ENCODE results near the gene CTR9. TPM values are rescaled to one million over a fixed set of nuclear protein-coding genes. Genes with fewer than 3 reads are reported as not detected.

Gene CTR9
- total and polyA plus RNA-seq, 8 donors, result 33.8 to 64.6 (median 58.4) TPM

- intact Hi-C loops (cut with DNase I), result no loop called here
- TF ChIP-seq, protein P1, sequence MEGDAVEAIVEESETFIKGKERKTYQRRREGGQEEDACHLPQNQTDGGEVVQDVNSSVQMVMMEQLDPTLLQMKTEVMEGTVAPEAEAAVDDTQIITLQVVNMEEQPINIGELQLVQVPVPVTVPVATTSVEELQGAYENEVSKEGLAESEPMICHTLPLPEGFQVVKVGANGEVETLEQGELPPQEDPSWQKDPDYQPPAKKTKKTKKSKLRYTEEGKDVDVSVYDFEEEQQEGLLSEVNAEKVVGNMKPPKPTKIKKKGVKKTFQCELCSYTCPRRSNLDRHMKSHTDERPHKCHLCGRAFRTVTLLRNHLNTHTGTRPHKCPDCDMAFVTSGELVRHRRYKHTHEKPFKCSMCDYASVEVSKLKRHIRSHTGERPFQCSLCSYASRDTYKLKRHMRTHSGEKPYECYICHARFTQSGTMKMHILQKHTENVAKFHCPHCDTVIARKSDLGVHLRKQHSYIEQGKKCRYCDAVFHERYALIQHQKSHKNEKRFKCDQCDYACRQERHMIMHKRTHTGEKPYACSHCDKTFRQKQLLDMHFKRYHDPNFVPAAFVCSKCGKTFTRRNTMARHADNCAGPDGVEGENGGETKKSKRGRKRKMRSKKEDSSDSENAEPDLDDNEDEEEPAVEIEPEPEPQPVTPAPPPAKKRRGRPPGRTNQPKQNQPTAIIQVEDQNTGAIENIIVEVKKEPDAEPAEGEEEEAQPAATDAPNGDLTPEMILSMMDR (IDR thresholded peaks at IDR 0.05), result no peak
- Histone ChIP-seq H3K4me1 (peaks cover 0 to 21% of the 10 kb centered on the region in 2 donors), H3K36me3 (no peaks in the 10 kb centered on the region), H3K27ac (no peak overlapping the region), H3K27me3 (no peaks in the 10 kb centered on the region), H3K4me3 (no peak overlapping the region), H3K9me3 (no peaks in the 10 kb centered on the region)
- ATAC-seq (no peak), DNase-seq (no peak)
Measured at GRCh38 chr11:10746871-10747270, 4.2 kb upstream of the CTR9 start.

DNA sequence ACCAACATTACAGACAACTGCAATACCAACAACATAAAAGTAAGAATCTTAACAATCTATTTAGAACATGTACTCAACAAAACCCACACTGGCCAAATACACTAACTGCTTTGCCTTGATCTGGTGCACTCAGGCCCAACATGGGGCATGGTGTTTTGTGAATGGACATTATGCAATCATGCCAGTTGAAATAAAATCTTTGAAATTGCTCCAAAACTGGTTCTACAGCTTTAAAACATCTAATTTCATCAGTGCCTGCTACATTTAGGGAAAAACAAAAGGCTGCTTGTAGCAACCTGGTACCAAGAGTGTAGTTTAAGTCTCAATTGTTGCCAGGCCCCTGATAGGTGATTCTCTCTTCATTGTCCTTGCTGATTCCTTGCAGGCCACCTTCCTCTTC lies 3.3 kb upstream of the CTR9 start:
- ATAC-seq, result no peak
- Histone ChIP-seq H3K36me3 (no peaks in the 10 kb centered on the region), H3K4me3 (no peak overlapping the region), H3K4me1 (peaks cover 0 to 29% of the 10 kb centered on the region in 2 donors), H3K9me3 (no peaks in the 10 kb centered on the region), H3K27me3 (no peaks in the 10 kb centered on the region), H3K27ac (no peak overlapping the region)
- TF ChIP-seq, protein P1 (IDR thresholded peaks at IDR 0.05), result no peak
- no peak for DNase-seq
- intact Hi-C loops (cut with DNase I), result no loop called here

DNA sequence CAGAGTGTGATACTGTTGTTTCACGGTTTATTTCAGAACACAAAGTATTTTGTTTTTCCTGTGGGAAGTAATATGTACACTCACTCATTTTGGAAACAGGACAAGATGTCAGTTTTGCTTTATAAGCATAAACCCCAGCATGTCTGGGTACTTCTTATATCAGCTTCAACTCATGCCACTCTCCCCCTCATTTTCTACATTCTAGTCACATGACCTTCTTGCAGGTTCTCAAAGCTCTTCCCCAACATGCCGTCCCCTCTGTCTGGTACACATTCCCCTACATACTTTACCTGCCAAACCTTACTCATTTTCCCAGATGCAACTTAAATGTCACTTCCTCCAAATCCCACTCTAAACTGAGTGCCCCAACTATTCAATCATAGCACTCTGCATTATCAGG lies 1.6 kb upstream of the CTR9 start:
- ATAC-seq (no peak), DNase-seq (no peak)
- Histone ChIP-seq H3K9me3 (no peaks in the 10 kb centered on the region), H3K27ac (no peak overlapping the region), H3K27me3 (no peaks in the 10 kb centered on the region), H3K4me1 (peaks cover 0 to 18% of the 10 kb centered on the region in 2 donors), H3K4me3 (no peak overlapping the region), H3K36me3 (peaks cover 0 to 10% of the 10 kb centered on the region in 2 donors)
- intact Hi-C loops (cut with DNase I), result no loop called here
- TF ChIP-seq, protein P1 (IDR thresholded peaks at IDR 0.05), result no peak

DNA sequence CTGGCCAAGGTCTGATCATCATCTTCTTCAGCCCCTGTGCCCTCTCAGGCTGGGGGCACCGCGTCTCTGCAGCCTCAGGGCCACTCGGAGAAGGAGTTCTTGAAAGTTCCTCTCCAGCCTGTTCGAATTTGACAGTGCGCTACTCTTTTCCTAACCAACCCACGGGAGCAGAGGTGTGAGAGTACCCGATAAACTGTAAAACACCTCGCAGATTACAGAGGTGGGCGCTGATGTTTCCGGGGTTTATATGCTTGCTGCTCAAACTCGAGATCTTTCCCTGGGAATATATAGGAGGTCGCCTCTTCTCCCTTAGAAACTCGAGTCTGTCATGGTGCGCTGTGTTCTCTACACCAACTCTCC lies 515 bp downstream of the CTR9 start:
- H3K9me3 ChIP-seq, result no peaks in the 10 kb centered on the region
- no peaks in the 10 kb centered on the region for H3K27me3 ChIP-seq
- peak overlapping the region; percentile 74 to 94 for H3K4me3 ChIP-seq
- peak; percentile 37 for ATAC-seq
- peaks cover 0 to 30% of the 10 kb centered on the region in 2 donors for H3K36me3 ChIP-seq
- H3K27ac ChIP-seq, result peak overlapping the region; percentile 93 to 94
- intact Hi-C loops (cut with DNase I), result no loop called here
- no peak for DNase-seq
- TF ChIP-seq, protein P1 (IDR thresholded peaks at IDR 0.05), result no peak
- H3K4me1 ChIP-seq, result peaks cover 0 to 18% of the 10 kb centered on the region in 2 donors

DNA sequence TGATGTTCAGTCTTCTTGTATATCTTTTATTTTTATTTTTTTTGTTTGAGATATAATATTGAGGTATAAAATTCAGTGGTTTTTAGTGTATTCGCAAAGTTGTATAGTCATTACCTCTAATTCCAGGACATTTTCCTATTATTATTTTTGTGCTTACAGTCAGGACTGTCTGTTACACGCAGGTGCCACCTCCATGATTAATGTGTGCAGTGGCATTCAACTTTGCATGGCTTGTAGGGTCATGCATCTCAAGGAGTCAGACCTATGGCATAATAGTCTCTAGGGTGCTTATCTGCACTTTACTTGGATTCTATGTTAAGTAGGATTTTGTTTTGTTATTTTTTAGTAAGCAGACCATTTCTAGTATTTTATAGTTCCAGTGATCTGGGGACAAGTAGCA lies 1.0 kb downstream of the CTR9 start:
- H3K27me3 ChIP-seq, result no peaks in the 10 kb centered on the region
- H3K4me3 ChIP-seq, result peak overlapping the region; percentile 74 to 94
- H3K9me3 ChIP-seq, result no peaks in the 10 kb centered on the region
- intact Hi-C loops (cut with DNase I), result no loop called here
- H3K4me1 ChIP-seq, result peaks cover 0 to 18% of the 10 kb centered on the region in 2 donors
- no peak for ATAC-seq
- TF ChIP-seq, protein P1 (IDR thresholded peaks at IDR 0.05), result no peak
- H3K27ac ChIP-seq, result peak overlapping the region in 1 of 2 donors; percentile 93
- H3K36me3 ChIP-seq, result peaks cover 0 to 35% of the 10 kb centered on the region in 2 donors
- no peak for DNase-seq
